Epithelial cell of esophagus (primary cell): Measurements from ENCODE around the gene CCDC32.

ENCODE experiments used
- DNase-seq: peaks from one replicate; pipeline ENCODE4 v3.0.0; 2010; ENCODE audit warnings: low read depth
- H3K4me3 ChIP-seq: 2 replicates; pipeline ENCODE4 v1.5.1; 2011; ENCODE audit warnings: mild to moderate bottlenecking, low read length, control low read depth
- CTCF ChIP-seq: IDR thresholded peaks from 2 replicates; pipeline ENCODE4 v1.5.1; 2011; ENCODE audit warnings: low read depth, mild to moderate bottlenecking, low read length, control low read depth, inconsistent platforms; ENCODE audit not compliant: insufficient read depth; ENCODE audit errors: missing control alignments

CCDC32 gene

GRCh38 chr15:40538976-40539375, 25.9 kb downstream of the CCDC32 start:
- no peak for TF ChIP-seq CTCF
- H3K4me3 ChIP-seq, result no peak overlapping the region
- no peak for DNase-seq

GRCh38 chr15:40536501-40536900, 28.3 kb downstream of the CCDC32 start:
- no peak overlapping the region for H3K4me3 ChIP-seq
- no peak for DNase-seq
- no peak for TF ChIP-seq CTCF

GRCh38 chr15:40534371-40534770, 30.5 kb downstream of the CCDC32 start:
- TF ChIP-seq CTCF, result no peak
- DNase-seq, result no peak
- H3K4me3 ChIP-seq, result no peak overlapping the region

GRCh38 chr15:40533763-40534364, 31.0 kb downstream of the CCDC32 start:
- no peak overlapping the region for H3K4me3 ChIP-seq
- no peak for DNase-seq
- no peak for TF ChIP-seq CTCF

- TF ChIP-seq CTCF, result no peak
- no peak for DNase-seq
- H3K4me3 ChIP-seq, result no peak overlapping the region
These were observed 36.0 kb downstream of the CCDC32 start for GRCh38 chr15:40528801-40529200.

- no peak overlapping the region for H3K4me3 ChIP-seq
- no peak for DNase-seq
- no peak for TF ChIP-seq CTCF
These were observed 39.0 kb downstream of the CCDC32 start for GRCh38 chr15:40525855-40526254.

GRCh38 chr15:40523611-40524010, 41.2 kb downstream of the CCDC32 start:
- no peak for DNase-seq
- H3K4me3 ChIP-seq, result no peak overlapping the region
- TF ChIP-seq CTCF, result no peak
